Measurements from ENCODE around the gene FGFR2. TPM values are rescaled to one million over a fixed set of nuclear protein-coding genes. Genes with fewer than 3 reads are reported as not detected.

Gene FGFR2
- total and polyA plus RNA-seq, 12 donors = 0.09 to 0.81 (median 0.51) TPM

DNA sequence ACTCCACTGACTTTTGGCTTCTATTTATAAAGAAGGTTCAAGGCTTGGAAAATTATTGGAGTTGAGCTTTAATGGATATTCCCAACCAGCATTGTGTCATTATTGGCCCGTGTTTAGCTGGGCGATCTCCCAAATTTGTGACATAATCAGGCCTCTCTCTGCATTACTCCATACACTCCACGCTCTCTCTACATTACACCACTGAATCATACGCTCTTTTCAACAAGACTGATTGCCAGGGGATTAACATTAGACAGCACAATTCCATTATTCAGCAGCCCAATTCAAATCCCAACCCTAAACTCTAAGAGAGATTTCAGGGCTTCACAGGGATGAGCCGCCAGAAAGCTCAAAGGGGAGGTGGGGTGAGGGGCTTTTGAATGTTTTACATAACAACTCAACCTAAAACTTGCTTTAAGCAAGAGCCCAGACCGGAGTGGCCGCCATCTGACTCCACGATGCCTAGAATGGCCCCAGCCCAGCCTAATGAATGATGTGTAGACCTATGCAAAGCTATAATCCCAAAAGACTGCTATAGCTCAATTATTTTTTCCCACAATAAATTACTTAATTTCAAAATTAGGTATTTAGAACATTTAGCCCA, 61.8 kb downstream of the FGFR2 start:
- H3K27ac ChIP-seq = no peak overlapping the region

DNA sequence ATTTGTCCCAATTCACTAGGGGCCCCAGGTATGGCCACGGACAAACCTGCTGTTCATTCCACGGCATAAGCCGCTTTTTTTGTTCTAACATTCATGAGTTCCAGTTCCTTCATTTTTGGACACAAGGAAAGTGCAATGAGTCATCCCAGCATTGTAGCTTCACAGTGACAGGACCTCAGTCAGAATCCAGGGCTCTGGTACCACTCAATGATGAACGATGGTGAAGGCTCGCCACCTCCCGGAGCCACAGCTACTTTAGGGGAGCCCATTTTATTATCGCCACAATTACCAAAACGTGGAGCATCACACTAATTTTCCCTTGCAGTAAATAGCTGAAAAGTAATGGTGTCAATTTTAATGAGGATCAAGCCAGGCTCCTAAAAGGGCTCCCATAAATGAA, 62.9 kb downstream of the FGFR2 start:
- DNase-seq (no peak), ATAC-seq (no peak)
- Histone ChIP-seq H3K27ac (no peak overlapping the region), H3K27me3 (peaks cover 0 to 8% (median 0%) of the 10 kb centered on the region in 7 donors), H3K4me3 (no peak overlapping the region), H3K36me3 (no peaks in the 10 kb centered on the region), H3K9me3 (no peaks in the 10 kb centered on the region), H3K4me1 (no peaks in the 10 kb centered on the region)
- TF ChIP-seq, protein P1, sequence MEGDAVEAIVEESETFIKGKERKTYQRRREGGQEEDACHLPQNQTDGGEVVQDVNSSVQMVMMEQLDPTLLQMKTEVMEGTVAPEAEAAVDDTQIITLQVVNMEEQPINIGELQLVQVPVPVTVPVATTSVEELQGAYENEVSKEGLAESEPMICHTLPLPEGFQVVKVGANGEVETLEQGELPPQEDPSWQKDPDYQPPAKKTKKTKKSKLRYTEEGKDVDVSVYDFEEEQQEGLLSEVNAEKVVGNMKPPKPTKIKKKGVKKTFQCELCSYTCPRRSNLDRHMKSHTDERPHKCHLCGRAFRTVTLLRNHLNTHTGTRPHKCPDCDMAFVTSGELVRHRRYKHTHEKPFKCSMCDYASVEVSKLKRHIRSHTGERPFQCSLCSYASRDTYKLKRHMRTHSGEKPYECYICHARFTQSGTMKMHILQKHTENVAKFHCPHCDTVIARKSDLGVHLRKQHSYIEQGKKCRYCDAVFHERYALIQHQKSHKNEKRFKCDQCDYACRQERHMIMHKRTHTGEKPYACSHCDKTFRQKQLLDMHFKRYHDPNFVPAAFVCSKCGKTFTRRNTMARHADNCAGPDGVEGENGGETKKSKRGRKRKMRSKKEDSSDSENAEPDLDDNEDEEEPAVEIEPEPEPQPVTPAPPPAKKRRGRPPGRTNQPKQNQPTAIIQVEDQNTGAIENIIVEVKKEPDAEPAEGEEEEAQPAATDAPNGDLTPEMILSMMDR (IDR thresholded peaks at IDR 0.05) = no peak
- intact Hi-C loops (cut with DNase I) = no loop called here
- 93% methylated on average over 8 of the region's 8 CpGs for WGBS, 2 donors

More for the DNA sequence above, 61.8 kb downstream of the FGFR2 start:
- H3K36me3 ChIP-seq = no peaks in the 10 kb centered on the region
- H3K4me1 ChIP-seq = no peaks in the 10 kb centered on the region
- WGBS, 2 donors = 64 to 71% methylated on average over 8 of the region's 8 CpGs
- peaks cover 0 to 7% (median 0%) of the 10 kb centered on the region in 7 donors for H3K27me3 ChIP-seq
- ATAC-seq (peak in 1 of 8 donors; percentile 67), DNase-seq (no peak)
- TF ChIP-seq, protein P1 (IDR thresholded peaks at IDR 0.05) = no peak
- intact Hi-C loops (cut with DNase I) = no loop called here
- H3K4me3 ChIP-seq = no peak overlapping the region
- no peaks in the 10 kb centered on the region for H3K9me3 ChIP-seq

DNA sequence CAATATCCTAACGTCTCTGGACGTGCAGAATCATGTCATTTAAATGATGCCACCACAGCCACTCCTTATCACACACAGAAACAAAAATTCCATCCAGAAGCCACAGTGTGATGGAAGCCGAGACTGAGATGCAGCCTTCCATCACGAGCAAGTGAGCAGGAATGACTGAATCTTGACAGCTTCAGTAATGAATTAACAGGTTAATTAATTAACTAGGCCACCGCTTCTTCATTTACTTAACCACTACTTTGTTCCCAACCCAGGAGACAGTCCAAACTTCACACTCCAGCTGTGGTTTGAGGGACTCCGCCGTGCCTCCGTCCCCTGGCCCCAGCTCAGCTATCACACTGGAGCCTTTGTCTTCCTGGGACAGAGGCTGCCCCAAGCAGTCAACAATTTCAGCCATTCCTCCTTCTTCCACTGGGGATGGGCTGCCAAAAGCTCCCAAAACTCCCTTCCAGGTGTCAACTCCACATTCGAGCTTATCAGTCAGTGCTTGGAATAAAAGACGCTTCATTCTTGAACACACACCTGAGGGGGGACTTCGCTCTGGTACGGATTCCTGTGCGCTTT, 65.9 kb downstream of the FGFR2 start:
- intact Hi-C loops (cut with DNase I) = no loop called here

DNA sequence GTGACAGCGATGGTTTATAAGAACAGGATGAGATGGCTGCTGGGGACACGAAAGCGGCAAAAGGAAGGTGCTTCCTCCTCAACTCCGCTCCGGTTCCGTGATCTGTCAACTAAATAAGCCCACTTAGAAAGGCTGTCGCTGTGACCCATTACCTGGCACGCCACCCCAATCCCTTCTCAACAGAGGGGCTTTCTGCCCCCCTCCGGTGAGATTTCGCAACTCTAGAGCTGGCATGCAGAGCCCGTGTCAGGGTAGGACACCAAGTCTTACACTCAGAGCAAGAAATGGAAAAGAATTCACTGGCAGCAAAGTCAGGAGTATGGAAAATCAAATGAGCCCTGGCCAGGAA, 66.4 kb downstream of the FGFR2 start:
- intact Hi-C loops (cut with DNase I) = no loop called here
- TF ChIP-seq, protein P1 (IDR thresholded peaks at IDR 0.05) = no peak
- Histone ChIP-seq H3K27me3 (peaks cover 0 to 11% (median 3%) of the 10 kb centered on the region in 7 donors), H3K36me3 (no peaks in the 10 kb centered on the region), H3K4me3 (no peak overlapping the region), H3K27ac (no peak overlapping the region), H3K4me1 (no peaks in the 10 kb centered on the region), H3K9me3 (no peaks in the 10 kb centered on the region)
- ATAC-seq (no peak), DNase-seq (no peak)
- 90 to 93% methylated on average over 11 of the region's 11 CpGs for WGBS, 2 donors

More for the DNA sequence above, 65.9 kb downstream of the FGFR2 start:
- ATAC-seq = no peak
- no peak for DNase-seq
- Histone ChIP-seq H3K4me3 (no peak overlapping the region), H3K36me3 (no peaks in the 10 kb centered on the region), H3K27ac (no peak overlapping the region), H3K9me3 (no peaks in the 10 kb centered on the region), H3K4me1 (no peaks in the 10 kb centered on the region), H3K27me3 (peaks cover 0 to 11% (median 0%) of the 10 kb centered on the region in 7 donors)
- 74 to 76% methylated on average over 13 of the region's 13 CpGs for WGBS, 2 donors
- TF ChIP-seq, protein P1 (IDR thresholded peaks at IDR 0.05) = no peak

Measured in heart right ventricle (tissue), 16 donors.